Hepatocyte (in vitro differentiated cells): ENCODE data around the gene SPDYA.

Experiments
- EZH2phosphoT487 ChIP-seq: fragments of 200-600 bp; sonication (generic); IDR thresholded peaks from one replicate; pipeline ENCODE4 v1.6.1; 2018; ENCODE audit warnings: antibody characterized with exemption, mild to moderate bottlenecking, low read depth, moderate library complexity; ENCODE audit not compliant: unreplicated experiment, severe bottlenecking
- TF ChIP-seq, protein P1 (sequence below): fragments of 200-600 bp; sonication (generic); IDR thresholded peaks from 2 replicates; pipeline ENCODE4 v1.5.1; 2016; ENCODE audit warnings: antibody characterized with exemption, mild to moderate bottlenecking; ENCODE audit not compliant: poor library complexity

DNA sequence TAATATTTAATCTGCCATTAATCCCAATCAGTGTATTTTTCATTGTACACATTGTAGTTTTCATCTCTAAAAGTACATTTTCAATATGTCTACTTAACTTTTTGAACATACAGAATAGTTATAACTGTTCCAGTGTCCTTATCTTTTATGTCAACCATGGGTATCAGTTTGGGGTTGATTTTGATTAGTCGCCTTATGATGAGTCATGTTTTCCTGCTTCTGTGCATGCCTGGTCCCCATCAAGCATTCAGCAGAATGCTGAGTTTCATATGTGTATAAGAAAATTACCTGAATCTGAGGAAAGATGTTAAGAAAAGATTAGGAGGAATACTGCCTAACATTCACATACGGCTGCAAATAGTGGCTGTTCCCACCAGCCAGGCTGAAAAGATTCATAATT, 17.7 kb downstream of the SPDYA start:
- TF ChIP-seq, protein P1, sequence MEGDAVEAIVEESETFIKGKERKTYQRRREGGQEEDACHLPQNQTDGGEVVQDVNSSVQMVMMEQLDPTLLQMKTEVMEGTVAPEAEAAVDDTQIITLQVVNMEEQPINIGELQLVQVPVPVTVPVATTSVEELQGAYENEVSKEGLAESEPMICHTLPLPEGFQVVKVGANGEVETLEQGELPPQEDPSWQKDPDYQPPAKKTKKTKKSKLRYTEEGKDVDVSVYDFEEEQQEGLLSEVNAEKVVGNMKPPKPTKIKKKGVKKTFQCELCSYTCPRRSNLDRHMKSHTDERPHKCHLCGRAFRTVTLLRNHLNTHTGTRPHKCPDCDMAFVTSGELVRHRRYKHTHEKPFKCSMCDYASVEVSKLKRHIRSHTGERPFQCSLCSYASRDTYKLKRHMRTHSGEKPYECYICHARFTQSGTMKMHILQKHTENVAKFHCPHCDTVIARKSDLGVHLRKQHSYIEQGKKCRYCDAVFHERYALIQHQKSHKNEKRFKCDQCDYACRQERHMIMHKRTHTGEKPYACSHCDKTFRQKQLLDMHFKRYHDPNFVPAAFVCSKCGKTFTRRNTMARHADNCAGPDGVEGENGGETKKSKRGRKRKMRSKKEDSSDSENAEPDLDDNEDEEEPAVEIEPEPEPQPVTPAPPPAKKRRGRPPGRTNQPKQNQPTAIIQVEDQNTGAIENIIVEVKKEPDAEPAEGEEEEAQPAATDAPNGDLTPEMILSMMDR = no peak
- TF ChIP-seq EZH2phosphoT487 = no peak
